HEK293 (cell line): ENCODE data around the gene WDHD1.

Experiments
- CTCF ChIP-seq: fragments of 450-650 bp; formaldehyde crosslinking; IDR thresholded peaks from 2 replicates; pipeline ENCODE4 v1.5.1; 2016; ENCODE audit warnings: missing biosample characterization, missing genetic modification characterization
- OVOL3 ChIP-seq: fragments of 450-650 bp; formaldehyde crosslinking; IDR thresholded peaks from 2 replicates; pipeline ENCODE4 v1.5.1; 2016; ENCODE audit warnings: missing biosample characterization, missing genetic modification characterization
- ZBTB7A ChIP-seq: fragments of 450-650 bp; formaldehyde crosslinking; IDR thresholded peaks from 2 replicates; pipeline ENCODE4 v1.5.1; 2016; ENCODE audit warnings: low read depth, missing biosample characterization, missing genetic modification characterization
- ZNF174 ChIP-seq: fragments of 450-650 bp; formaldehyde crosslinking; IDR thresholded peaks from 2 replicates; pipeline ENCODE4 v1.5.0; 2017; ENCODE audit warnings: missing biosample characterization, mild to moderate bottlenecking, missing genetic modification characterization
- ZNF266 ChIP-seq: fragments of 450-650 bp; formaldehyde crosslinking; IDR thresholded peaks from 2 replicates; pipeline ENCODE4 v1.5.1; 2016; ENCODE audit warnings: missing biosample characterization, missing genetic modification characterization, low read depth
- ZNF274 ChIP-seq, 2 experiments: fragments of 200-500 bp in 1 of 2; fragments of 450-650 bp in 1 of 2; sonication (Bioruptor generic) in 1 of 2; formaldehyde crosslinking in 1 of 2; IDR thresholded peaks; 2 replicates each; pipeline versions ENCODE4 v1.5.1 to v1.6.1; 2014 to 2016; ENCODE audit warnings: borderline replicate concordance in 1 of 2, inconsistent platforms in 1 of 2, low read length in 1 of 2, missing biosample characterization in 1 of 2, missing genetic modification characterization in 1 of 2
- ZNF558 ChIP-seq: fragments of 450-650 bp; formaldehyde crosslinking; IDR thresholded peaks from 2 replicates; pipeline ENCODE4 v1.5.1; 2016; ENCODE audit warnings: missing biosample characterization, missing genetic modification characterization
- ZNF626 ChIP-seq: fragments of 450-650 bp; sonication (Bioruptor Pico); formaldehyde crosslinking; IDR thresholded peaks from 2 replicates; pipeline ENCODE4 v1.5.1; 2018; ENCODE audit warnings: missing biosample characterization, missing genetic modification characterization, inconsistent platforms
- ZNF658 ChIP-seq: fragments of 450-650 bp; formaldehyde crosslinking; IDR thresholded peaks from 2 replicates; pipeline ENCODE4; 2016; ENCODE audit warnings: missing biosample characterization, missing genetic modification characterization
- ZNF701 ChIP-seq: fragments of 450-650 bp; formaldehyde crosslinking; IDR thresholded peaks from 2 replicates; pipeline ENCODE4 v1.5.1; 2016; ENCODE audit warnings: missing biosample characterization, missing genetic modification characterization
- ZNF776 ChIP-seq: fragments of 450-650 bp; formaldehyde crosslinking; IDR thresholded peaks from 2 replicates; pipeline ENCODE4 v1.5.0; 2017; ENCODE audit warnings: missing biosample characterization, missing genetic modification characterization, borderline replicate concordance
- TF ChIP-seq, protein P1 (sequence below): fragments of 450-650 bp; formaldehyde crosslinking; IDR thresholded peaks from 2 replicates; pipeline ENCODE4 v1.5.1; 2016; ENCODE audit warnings: missing biosample characterization, missing genetic modification characterization, low read depth

- TF ChIP-seq ZNF701 (no peak), ZBTB7A (tag by site-specific recombination) (no peak), CTCF (tag by site-specific recombination) (no peak), ZNF626 (no peak), ZNF174 (no peak), ZNF266 (tag by site-specific recombination) (no peak), OVOL3 (tag by site-specific recombination) (no peak), ZNF658 (no peak), ZNF776 (tag by site-specific recombination) (no peak), ZNF558 (no peak), ZNF274 (IDR thresholded peaks at IDR 0.05; ENCODE audit: low read length) (no peak), ZNF274 (tag by site-specific recombination; IDR thresholded peaks at IDR 0.05; ENCODE audit: borderline replicate concordance) (no peak)
- TF ChIP-seq, protein P1, sequence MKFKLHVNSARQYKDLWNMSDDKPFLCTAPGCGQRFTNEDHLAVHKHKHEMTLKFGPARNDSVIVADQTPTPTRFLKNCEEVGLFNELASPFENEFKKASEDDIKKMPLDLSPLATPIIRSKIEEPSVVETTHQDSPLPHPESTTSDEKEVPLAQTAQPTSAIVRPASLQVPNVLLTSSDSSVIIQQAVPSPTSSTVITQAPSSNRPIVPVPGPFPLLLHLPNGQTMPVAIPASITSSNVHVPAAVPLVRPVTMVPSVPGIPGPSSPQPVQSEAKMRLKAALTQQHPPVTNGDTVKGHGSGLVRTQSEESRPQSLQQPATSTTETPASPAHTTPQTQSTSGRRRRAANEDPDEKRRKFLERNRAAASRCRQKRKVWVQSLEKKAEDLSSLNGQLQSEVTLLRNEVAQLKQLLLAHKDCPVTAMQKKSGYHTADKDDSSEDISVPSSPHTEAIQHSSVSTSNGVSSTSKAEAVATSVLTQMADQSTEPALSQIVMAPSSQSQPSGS (tag by site-specific recombination): no peak
These were observed 106.8 kb downstream of the WDHD1 start for GRCh38 chr14:54920052-54920451.
